Fibroblast of the aortic adventitia (primary cell): ENCODE results near the gene H6PD. TPM values are rescaled to one million over a fixed set of nuclear protein-coding genes. Genes with fewer than 3 reads are reported as not detected.

Experiments used
- DNase-seq: peaks from one replicate; pipeline ENCODE4 v3.0.0-alpha.2; 2010; ENCODE audit warnings: low read depth
- H3K4me3 ChIP-seq: 2 replicates; pipeline ENCODE4 v1.5.1; 2011; ENCODE audit warnings: low read depth, mild to moderate bottlenecking, control low read depth, low read length, moderate library complexity
- CTCF ChIP-seq: IDR thresholded peaks from 2 replicates; pipeline ENCODE4 v1.5.1; 2011; ENCODE audit warnings: mild to moderate bottlenecking, low read length, control low read depth, inconsistent platforms; ENCODE audit not compliant: insufficient read depth
- total RNA-seq: library from RNA; depleted of rRNA; stranded (reverse); fragments of >200 nt; gene quantifications from 2 replicates; pipeline ENCODE4 v1.2.3, GENCODE V29; 2012; ENCODE audit warnings: low replicate concordance

The H6PD gene
- total RNA-seq, 1 donor, result 36.9 TPM

GRCh38 chr1:9263276-9263855, 28.8 kb downstream of the H6PD start:
- no peak overlapping the region for H3K4me3 ChIP-seq
- no peak for DNase-seq
- TF ChIP-seq CTCF, result no peak

GRCh38 chr1:9263984-9264872, 29.7 kb downstream of the H6PD start:
- DNase-seq, result no peak
- no peak overlapping the region for H3K4me3 ChIP-seq
- no peak for TF ChIP-seq CTCF

GRCh38 chr1:9265037-9265436, 30.5 kb downstream of the H6PD start:
- DNase-seq, result no peak
- no peak overlapping the region for H3K4me3 ChIP-seq
- no peak for TF ChIP-seq CTCF

- no peak overlapping the region for H3K4me3 ChIP-seq
- no peak for TF ChIP-seq CTCF
- DNase-seq, result no peak
Measured at GRCh38 chr1:9265968-9266367, 31.4 kb downstream of the H6PD start.

GRCh38 chr1:9267352-9267686, 32.7 kb downstream of the H6PD start:
- no peak for TF ChIP-seq CTCF
- DNase-seq, result no peak
- H3K4me3 ChIP-seq, result no peak overlapping the region

- no peak for DNase-seq
- H3K4me3 ChIP-seq, result no peak overlapping the region
- no peak for TF ChIP-seq CTCF
Measured at GRCh38 chr1:9267827-9268581, 33.4 kb downstream of the H6PD start.
